Fibroblast of lung (primary cell): ENCODE measurements around the gene INSRR.

Source experiments
- CTCF ChIP-seq, 2 donors: IDR thresholded peaks in 1 of 2; conservative IDR thresholded peaks in 1 of 2; 1 replicate in 1 of 2; 2 replicates in 1 of 2; pipeline ENCODE4 v1.5.1; 2011 to 2012; ENCODE audit warnings: low read length in 2 of 2, control low read depth in 1 of 2, inconsistent platforms in 1 of 2, low read depth in 1 of 2, mild to moderate bottlenecking in 1 of 2
- EZH2 ChIP-seq: IDR thresholded peaks from 2 replicates; pipeline ENCODE4 v1.5.1; 2012; ENCODE audit warnings: low read length, control low read depth, mild to moderate bottlenecking; ENCODE audit errors: missing control alignments

- TF ChIP-seq CTCF (conservative IDR thresholded peaks at IDR 0.05 in 1 of 2, IDR thresholded peaks at IDR 0.05 in 1 of 2; ENCODE audit: low read depth in 1 of 2, low read length in 2 of 2) (no peak), EZH2 (no peak)
These were observed 21.6 kb upstream of the INSRR start for GRCh38 chr1:156880473-156880872.
